Transverse colon (tissue), 4 donors: ENCODE measurements around the gene ZFHX3.

Experiments
- CTCF ChIP-seq, 5 experiments: fragments of 200-600 bp in 3 of 5; fragments of 450-650 bp in 2 of 5; sonication (generic) in 3 of 5; IDR thresholded peaks; 1 replicate in 2 of 5; 2 replicates in 3 of 5; pipeline ENCODE4 v1.5.1; 2016 to 2017; ENCODE audit warnings: antibody characterized with exemption in 5 of 5, inconsistent platforms in 3 of 5, mild to moderate bottlenecking in 2 of 5, moderate library complexity in 1 of 5
- POLR2A ChIP-seq: fragments of 450-650 bp; IDR thresholded peaks from one replicate; pipeline ENCODE4 v1.6.1; 2016; ENCODE audit warnings: antibody characterized with exemption, mild to moderate bottlenecking, moderate library complexity
- POLR2AphosphoS5 ChIP-seq, 3 donors: sonication (generic); formaldehyde crosslinking; IDR thresholded peaks; one replicate each; pipeline ENCODE4 v1.6.1; 2016; ENCODE audit warnings: antibody characterized with exemption in 3 of 3

GRCh38 chr16:72740347-72740746, 307.6 kb downstream of the ZFHX3 start:
- no peak for TF ChIP-seq CTCF (IDR thresholded peaks at IDR 0.05)
- TF ChIP-seq POLR2AphosphoS5 (IDR thresholded peaks at IDR 0.05): no peak
- TF ChIP-seq POLR2A: no peak
